GM12878 (cell line): Measurements from ENCODE around the gene SELENOV.

Experiments used
- CHD2 ChIP-seq: IDR thresholded peaks from 2 replicates; pipeline ENCODE4 v1.6.1; 2011; ENCODE audit warnings: low read depth, low read length, improper control_type of control experiment, borderline replicate concordance
- CTCF ChIP-seq, 3 experiments: IDR thresholded peaks in 2 of 3; conservative IDR thresholded peaks in 1 of 3; 2 replicates each; pipeline ENCODE4 v1.5.1; 2011; ENCODE audit warnings: low read depth in 3 of 3, low read length in 3 of 3, mild to moderate bottlenecking in 3 of 3, control low read depth in 2 of 3, moderate library complexity in 2 of 3, inconsistent platforms in 1 of 3, mixed read lengths in 1 of 3; ENCODE audit not compliant: control insufficient read depth in 2 of 3, insufficient read depth in 1 of 3; ENCODE audit errors: extremely low read depth in 1 of 3
- EGR1 ChIP-seq, 2 experiments: IDR thresholded peaks; 1 replicate in 1 of 2; 2 replicates in 1 of 2; pipeline ENCODE4 v1.6.1; 2011 to 2012; ENCODE audit warnings: low read depth in 2 of 2, low read length in 2 of 2, borderline replicate concordance in 1 of 2, mild to moderate bottlenecking in 1 of 2, moderate library complexity in 1 of 2
- FOXM1 ChIP-seq: IDR thresholded peaks from 2 replicates; pipeline ENCODE4 v1.6.1; 2012; ENCODE audit warnings: low read depth, mild to moderate bottlenecking, inconsistent platforms, low read length, moderate library complexity
- RAD21 ChIP-seq: IDR thresholded peaks from 2 replicates; pipeline ENCODE4 v1.6.1; 2011; ENCODE audit warnings: mild to moderate bottlenecking, low read depth, low read length, moderate library complexity; ENCODE audit not compliant: insufficient read depth

- TF ChIP-seq FOXM1 (no peak), RAD21 (no peak), EGR1 (IDR thresholded peaks at IDR 0.05; ENCODE audit: borderline replicate concordance in 1 of 2, low read depth in 2 of 2, low read length in 2 of 2) (no peak), CTCF (IDR thresholded peaks at IDR 0.05 in 2 of 3, conservative IDR thresholded peaks at IDR 0.05 in 1 of 3; ENCODE audit: control insufficient read depth in 2 of 3, extremely low read depth in 1 of 3, insufficient read depth in 1 of 3, low read depth in 3 of 3, low read length in 3 of 3) (no peak), CHD2 (no peak)
These were observed 7.1 kb upstream of the SELENOV start for GRCh38 chr19:39507715-39508364.
